HepG2 (cell line): ENCODE results near the gene EMILIN1. TPM values are rescaled to one million over a fixed set of nuclear protein-coding genes. Genes with fewer than 3 reads are reported as not detected.
A peak's percentile ranks its signal among the peaks of the same experiment; 100 is the strongest.

ENCODE experiments used
- ARID2 ChIP-seq: sonication (generic); formaldehyde crosslinking; IDR thresholded peaks from 2 replicates; pipeline ENCODE4 v1.8.1; 2022; ENCODE audit warnings: mild to moderate bottlenecking, missing genetic modification reagents, borderline replicate concordance
- CBX1 ChIP-seq: IDR thresholded peaks from one replicate; pipeline ENCODE4 v1.6.1; 2016; ENCODE audit warnings: antibody characterized with exemption, low read depth
- FOXO1 ChIP-seq: sonication (generic); formaldehyde crosslinking; IDR thresholded peaks from 2 replicates; pipeline ENCODE4 v1.4.0; 2020; ENCODE audit warnings: missing genetic modification reagents
- GPN1 ChIP-seq: sonication (generic); formaldehyde crosslinking; IDR thresholded peaks from 2 replicates; pipeline ENCODE4 v1.5.1; 2020; ENCODE audit warnings: missing genetic modification reagents, borderline replicate concordance
- HNRNPL ChIP-seq: fragments of 200-400 bp; formaldehyde crosslinking; IDR thresholded peaks from 2 replicates; pipeline ENCODE4 v1.6.1; 2017; ENCODE audit warnings: mild to moderate bottlenecking, low read depth, low read length
- NR2F1 ChIP-seq, 2 experiments: fragments of 450-650 bp in 1 of 2; formaldehyde crosslinking in 1 of 2; IDR thresholded peaks; 2 replicates each; pipeline versions ENCODE4 v1.5.0 to v1.6.1; 2016 to 2020; ENCODE audit warnings: mild to moderate bottlenecking in 1 of 2, missing compliant biosample characterization in 1 of 2, missing genetic modification reagents in 1 of 2, moderate library complexity in 1 of 2
- PTBP1 ChIP-seq: fragments of 200-400 bp; formaldehyde crosslinking; IDR thresholded peaks from 2 replicates; pipeline ENCODE4 v1.6.1; 2018; ENCODE audit warnings: low read length, low read depth; ENCODE audit not compliant: poor library complexity, severe bottlenecking
- RFX3 ChIP-seq: IDR thresholded peaks from 2 replicates; pipeline ENCODE4 v1.6.1; 2016; ENCODE audit warnings: missing biosample characterization, missing genetic modification reagents
- SIN3B ChIP-seq: fragments of 150-350 bp; IDR thresholded peaks from 2 replicates; pipeline ENCODE4 v1.6.1; 2014; ENCODE audit warnings: low read length
- SPEN ChIP-seq: sonication (generic); formaldehyde crosslinking; IDR thresholded peaks from 2 replicates; pipeline ENCODE4 v1.5.1; 2020; ENCODE audit warnings: low read depth, mild to moderate bottlenecking, missing genetic modification reagents
- TEAD3 ChIP-seq: optimal IDR thresholded peaks from 2 replicates; pipeline ENCODE3; 2016; ENCODE audit warnings: borderline replicate concordance
- TOPORS ChIP-seq: sonication (generic); formaldehyde crosslinking; IDR thresholded peaks from 2 replicates; pipeline ENCODE4 v1.8.0; 2023; ENCODE audit warnings: mild to moderate bottlenecking, missing genetic modification reagents
- U2AF1 ChIP-seq: fragments of 200-400 bp; formaldehyde crosslinking; optimal IDR thresholded peaks from 2 replicates; pipeline ENCODE3; 2017; ENCODE audit warnings: mild to moderate bottlenecking, low read depth, low read length
- ZBTB7A ChIP-seq: sonication (generic); formaldehyde crosslinking; IDR thresholded peaks from 2 replicates; pipeline ENCODE4 v1.8.0; 2022; ENCODE audit warnings: mild to moderate bottlenecking, missing genetic modification reagents
- ZNF256 ChIP-seq: sonication (generic); formaldehyde crosslinking; conservative IDR thresholded peaks from 2 replicates; pipeline ENCODE4 v1.4.0; 2020; ENCODE audit warnings: missing genetic modification reagents
- ZNF296 ChIP-seq: sonication (generic); formaldehyde crosslinking; conservative IDR thresholded peaks from 2 replicates; pipeline ENCODE4 v1.5.0; 2020; ENCODE audit warnings: mild to moderate bottlenecking, missing genetic modification reagents
- ZNF598 ChIP-seq: sonication (generic); formaldehyde crosslinking; IDR thresholded peaks from 2 replicates; pipeline ENCODE4 v1.5.1; 2020; ENCODE audit warnings: mild to moderate bottlenecking, missing genetic modification reagents, borderline replicate concordance
- ZNF746 ChIP-seq: sonication (generic); formaldehyde crosslinking; IDR thresholded peaks from 2 replicates; pipeline ENCODE4 v1.8.0; 2022; ENCODE audit warnings: mild to moderate bottlenecking, missing genetic modification reagents
- ZNF75D ChIP-seq: sonication (generic); formaldehyde crosslinking; IDR thresholded peaks from 2 replicates; pipeline ENCODE4 v1.8.1; 2023; ENCODE audit warnings: missing genetic modification reagents, mild to moderate bottlenecking, borderline replicate concordance
- polyA plus RNA-seq, 8 experiments: library from polyadenylated mRNA; depleted of rRNA in 3 of 8; stranded (reverse) in 7 of 8; unstranded in 1 of 8; fragments of >200 nt; fragmentation: Illumina TruSeq in 4 of 8; extraction: Trizol in 4 of 8; gene quantifications; 2 replicates each; pipeline versions ENCODE4 v1.2.1 to v1.2.3, GENCODE V29; 2011 to 2016; ENCODE audit warnings: low read depth in 4 of 8, missing spikeins in 1 of 8, mixed read lengths in 1 of 8; ENCODE audit not compliant: insufficient read depth in 1 of 8
- total RNA-seq, 5 experiments: library from RNA; depleted of rRNA; stranded (reverse); fragments of >200 nt; fragmentation: Illumina TruSeq; extraction: Trizol; gene quantifications; 2 replicates each; pipeline ENCODE4 v1.2.3, GENCODE V29; 2016; ENCODE audit warnings: low read depth in 1 of 5
- TF ChIP-seq, protein P1 (sequence below): sonication (generic); formaldehyde crosslinking; IDR thresholded peaks from 2 replicates; pipeline ENCODE4 v1.9.0; 2022; ENCODE audit warnings: low read depth, missing genetic modification reagents
- TF ChIP-seq, protein P2 (sequence below): sonication (generic); formaldehyde crosslinking; IDR thresholded peaks from 2 replicates; pipeline ENCODE4 v1.8.0; 2022; ENCODE audit warnings: missing genetic modification reagents, mild to moderate bottlenecking, moderate library complexity, borderline replicate concordance
- TF ChIP-seq, protein P3 (sequence below): sonication (generic); formaldehyde crosslinking; IDR thresholded peaks from 2 replicates; pipeline ENCODE4 v1.5.1; 2020; ENCODE audit warnings: missing genetic modification reagents, mild to moderate bottlenecking, borderline replicate concordance
- TF ChIP-seq, protein P4 (sequence below): IDR thresholded peaks from 2 replicates; pipeline ENCODE4 v1.6.1; 2016; ENCODE audit warnings: missing compliant biosample characterization, missing genetic modification reagents, borderline replicate concordance

Gene EMILIN1
- total and polyA plus RNA-seq, 2 of the 13 experiments (the other 11 are each of a cell fraction or from before 2014, with no cell fraction given): 8.1 to 9.7 TPM

DNA sequence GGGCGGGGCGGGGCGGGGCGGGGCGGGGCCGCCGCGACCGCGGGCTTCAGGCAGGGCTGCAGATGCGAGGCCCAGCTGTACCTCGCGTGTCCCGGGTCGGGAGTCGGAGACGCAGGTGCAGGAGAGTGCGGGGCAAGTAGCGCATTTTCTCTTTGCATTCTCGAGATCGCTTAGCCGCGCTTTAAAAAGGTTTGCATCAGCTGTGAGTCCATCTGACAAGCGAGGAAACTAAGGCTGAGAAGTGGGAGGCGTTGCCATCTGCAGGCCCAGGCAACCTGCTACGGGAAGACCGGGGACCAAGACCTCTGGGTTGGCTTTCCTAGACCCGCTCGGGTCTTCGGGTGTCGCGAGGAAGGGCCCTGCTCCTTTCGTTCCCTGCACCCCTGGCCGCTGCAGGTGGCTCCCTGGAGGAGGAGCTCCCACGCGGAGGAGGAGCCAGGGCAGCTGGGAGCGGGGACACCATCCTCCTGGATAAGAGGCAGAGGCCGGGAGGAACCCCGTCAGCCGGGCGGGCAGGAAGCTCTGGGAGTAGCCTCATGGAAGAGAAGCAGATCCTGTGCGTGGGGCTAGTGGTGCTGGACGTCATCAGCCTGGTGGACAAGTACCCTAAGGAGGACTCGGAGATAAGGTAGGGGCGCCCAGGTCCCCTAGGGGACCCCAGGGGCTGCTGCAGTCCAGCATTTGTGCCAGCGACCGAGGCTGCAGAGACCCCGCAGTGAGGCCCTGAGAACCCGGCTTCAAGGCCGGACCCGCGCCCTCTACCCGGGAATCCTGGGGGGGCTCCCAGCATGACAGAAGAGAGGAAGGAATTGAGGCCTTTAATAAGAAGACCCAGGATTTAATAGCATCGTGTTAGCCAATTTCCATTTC is 8.5 kb downstream of the EMILIN1 start, which contains the start of gene KHK (continued):
- TF ChIP-seq ZNF256 (CRISPR knock-in tag) (0 out of 2 replicates have a peak, but pooled peaks have one; percentile 24), SIN3B (no peak), RFX3 (CRISPR knock-in tag) (no peak), U2AF1 (no peak), FOXO1 (peak; percentile 42; the same call in 1 of the 2 replicates), ZNF598 (no peak; the same call in 1 of the 2 replicates), ZNF746 (CRISPR knock-in tag) (no peak), TOPORS (peak; percentile 39; the same call in 1 of the 2 replicates), ARID2 (no peak), SPEN (CRISPR knock-in tag) (no peak), GPN1 (CRISPR knock-in tag) (no peak), ZNF75D (no peak), TEAD3 (CRISPR knock-in tag) (peak; percentile 52), NR2F1 (CRISPR knock-in tag; IDR thresholded peaks at IDR 0.05) (no peak), CBX1 (peak; percentile 5), ZBTB7A (no peak), ZNF296 (CRISPR knock-in tag) (no peak), PTBP1 (no peak), HNRNPL (0 out of 2 replicates have a peak, but pooled peaks have one; percentile 36)
- TF ChIP-seq, protein P1, sequence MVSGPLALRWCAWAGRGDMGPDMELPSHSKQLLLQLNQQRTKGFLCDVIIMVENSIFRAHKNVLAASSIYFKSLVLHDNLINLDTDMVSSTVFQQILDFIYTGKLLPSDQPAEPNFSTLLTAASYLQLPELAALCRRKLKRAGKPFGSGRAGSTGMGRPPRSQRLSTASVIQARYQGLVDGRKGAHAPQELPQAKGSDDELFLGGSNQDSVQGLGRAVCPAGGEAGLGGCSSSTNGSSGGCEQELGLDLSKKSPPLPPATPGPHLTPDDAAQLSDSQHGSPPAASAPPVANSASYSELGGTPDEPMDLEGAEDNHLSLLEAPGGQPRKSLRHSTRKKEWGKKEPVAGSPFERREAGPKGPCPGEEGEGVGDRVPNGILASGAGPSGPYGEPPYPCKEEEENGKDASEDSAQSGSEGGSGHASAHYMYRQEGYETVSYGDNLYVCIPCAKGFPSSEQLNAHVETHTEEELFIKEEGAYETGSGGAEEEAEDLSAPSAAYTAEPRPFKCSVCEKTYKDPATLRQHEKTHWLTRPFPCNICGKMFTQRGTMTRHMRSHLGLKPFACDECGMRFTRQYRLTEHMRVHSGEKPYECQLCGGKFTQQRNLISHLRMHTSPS (CRISPR knock-in tag): no peak; the same call in none of the 2 replicates
- TF ChIP-seq, protein P2, sequence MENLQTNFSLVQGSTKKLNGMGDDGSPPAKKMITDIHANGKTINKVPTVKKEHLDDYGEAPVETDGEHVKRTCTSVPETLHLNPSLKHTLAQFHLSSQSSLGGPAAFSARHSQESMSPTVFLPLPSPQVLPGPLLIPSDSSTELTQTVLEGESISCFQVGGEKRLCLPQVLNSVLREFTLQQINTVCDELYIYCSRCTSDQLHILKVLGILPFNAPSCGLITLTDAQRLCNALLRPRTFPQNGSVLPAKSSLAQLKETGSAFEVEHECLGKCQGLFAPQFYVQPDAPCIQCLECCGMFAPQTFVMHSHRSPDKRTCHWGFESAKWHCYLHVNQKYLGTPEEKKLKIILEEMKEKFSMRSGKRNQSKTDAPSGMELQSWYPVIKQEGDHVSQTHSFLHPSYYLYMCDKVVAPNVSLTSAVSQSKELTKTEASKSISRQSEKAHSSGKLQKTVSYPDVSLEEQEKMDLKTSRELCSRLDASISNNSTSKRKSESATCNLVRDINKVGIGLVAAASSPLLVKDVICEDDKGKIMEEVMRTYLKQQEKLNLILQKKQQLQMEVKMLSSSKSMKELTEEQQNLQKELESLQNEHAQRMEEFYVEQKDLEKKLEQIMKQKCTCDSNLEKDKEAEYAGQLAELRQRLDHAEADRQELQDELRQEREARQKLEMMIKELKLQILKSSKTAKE (CRISPR knock-in tag): no peak
- TF ChIP-seq, protein P3, sequence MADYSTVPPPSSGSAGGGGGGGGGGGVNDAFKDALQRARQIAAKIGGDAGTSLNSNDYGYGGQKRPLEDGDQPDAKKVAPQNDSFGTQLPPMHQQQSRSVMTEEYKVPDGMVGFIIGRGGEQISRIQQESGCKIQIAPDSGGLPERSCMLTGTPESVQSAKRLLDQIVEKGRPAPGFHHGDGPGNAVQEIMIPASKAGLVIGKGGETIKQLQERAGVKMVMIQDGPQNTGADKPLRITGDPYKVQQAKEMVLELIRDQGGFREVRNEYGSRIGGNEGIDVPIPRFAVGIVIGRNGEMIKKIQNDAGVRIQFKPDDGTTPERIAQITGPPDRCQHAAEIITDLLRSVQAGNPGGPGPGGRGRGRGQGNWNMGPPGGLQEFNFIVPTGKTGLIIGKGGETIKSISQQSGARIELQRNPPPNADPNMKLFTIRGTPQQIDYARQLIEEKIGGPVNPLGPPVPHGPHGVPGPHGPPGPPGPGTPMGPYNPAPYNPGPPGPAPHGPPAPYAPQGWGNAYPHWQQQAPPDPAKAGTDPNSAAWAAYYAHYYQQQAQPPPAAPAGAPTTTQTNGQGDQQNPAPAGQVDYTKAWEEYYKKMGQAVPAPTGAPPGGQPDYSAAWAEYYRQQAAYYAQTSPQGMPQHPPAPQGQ (CRISPR knock-in tag): no peak
- TF ChIP-seq, protein P4, sequence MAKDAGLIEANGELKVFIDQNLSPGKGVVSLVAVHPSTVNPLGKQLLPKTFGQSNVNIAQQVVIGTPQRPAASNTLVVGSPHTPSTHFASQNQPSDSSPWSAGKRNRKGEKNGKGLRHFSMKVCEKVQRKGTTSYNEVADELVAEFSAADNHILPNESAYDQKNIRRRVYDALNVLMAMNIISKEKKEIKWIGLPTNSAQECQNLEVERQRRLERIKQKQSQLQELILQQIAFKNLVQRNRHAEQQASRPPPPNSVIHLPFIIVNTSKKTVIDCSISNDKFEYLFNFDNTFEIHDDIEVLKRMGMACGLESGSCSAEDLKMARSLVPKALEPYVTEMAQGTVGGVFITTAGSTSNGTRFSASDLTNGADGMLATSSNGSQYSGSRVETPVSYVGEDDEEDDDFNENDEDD (CRISPR knock-in tag): no peak
